K562 (cell line): ENCODE measurements around the gene OR13G1. TPM values are rescaled to one million over a fixed set of nuclear protein-coding genes. Genes with fewer than 3 reads are reported as not detected.

Experiments used
- ATAC-seq: fragments of 200-7000 bp; cut with Tn5 transposase; 3 replicates; pipeline ENCODE4 v1.9.1; 2020; ENCODE audit warnings: moderate library complexity
- BruUV-seq: library from RNA; stranded (reverse); fragments of 400-500 nt; replicated peaks from 2 replicates; lab custom pipeline; 2021; lab: Mats Ljungman, UMichigan
- CTCF ChIA-PET: fragments of 300-600 bp; formaldehyde crosslinking; extraction: SDS; loops from one replicate; lab custom pipeline; 2021; ENCODE audit warnings: low intra/inter-chr PET ratio; lab: Yijun Ruan, JAX
- POLR2A ChIA-PET: fragments of 300-600, 350-650 bp; sonication (Branson Sonifier 250); formaldehyde crosslinking; extraction: SDS; loops from one replicate; lab custom pipeline; 2021; ENCODE audit warnings: antibody characterized with exemption, inconsistent platforms; lab: Yijun Ruan, JAX
- DNase-seq, 4 experiments: peaks; one replicate each; pipeline versions ENCODE4 v3.0.0 to v3.0.0-alpha.2; 2011 to 2018; ENCODE audit warnings: low spot score in 3 of 4, mixed read lengths in 3 of 4; ENCODE audit errors: extremely low read depth in 1 of 4
- FAIRE-seq: peaks from 2 replicates; lab custom pipeline; 2011; peaks lifted over from hg19 to GRCh38; lab: Jason Lieb, UNC
- H2AFZ ChIP-seq: 2 replicates; pipeline ENCODE4 v1.6.0; 2011; ENCODE audit warnings: low read depth, low read length, control low read depth, inconsistent platforms
- H3K27ac ChIP-seq: fragments of 200-600 bp; 3 replicates; pipeline ENCODE4 v1.8.0; 2011; ENCODE audit warnings: low read depth, mild to moderate bottlenecking, control low read depth, inconsistent platforms, low read length, moderate library complexity, mixed read lengths; ENCODE audit errors: extremely low read depth
- H3K27me3 ChIP-seq, 2 experiments: fragments of 300-600 bp in 1 of 2; 2 replicates in 1 of 2; 3 replicates in 1 of 2; pipeline versions ENCODE4 v1.6.0 to v1.8.0; 2011; ENCODE audit warnings: inconsistent platforms in 2 of 2, low read length in 2 of 2, mild to moderate bottlenecking in 1 of 2, mixed read lengths in 1 of 2, moderate library complexity in 1 of 2; ENCODE audit not compliant: control insufficient read depth in 2 of 2, insufficient read depth in 2 of 2
- H3K36me3 ChIP-seq: fragments of 300-600 bp; 3 replicates; pipeline ENCODE4 v1.8.0; 2011; ENCODE audit warnings: mild to moderate bottlenecking, low read length, inconsistent platforms; ENCODE audit not compliant: control insufficient read depth, insufficient read depth
- H3K4me1 ChIP-seq, 2 experiments: fragments of 200-600 bp in 1 of 2; replicated peaks in 1 of 2; 2 replicates in 1 of 2; 3 replicates in 1 of 2; pipeline versions ENCODE4 v1.5.1 to v1.8.0; 2011; ENCODE audit warnings: inconsistent platforms in 2 of 2, low read length in 2 of 2, mild to moderate bottlenecking in 1 of 2, mixed read lengths in 1 of 2, moderate library complexity in 1 of 2; ENCODE audit not compliant: control insufficient read depth in 2 of 2, insufficient read depth in 2 of 2
- H3K4me2 ChIP-seq: 2 replicates; pipeline ENCODE4 v1.6.1; 2011; ENCODE audit warnings: low read length, control low read depth, inconsistent platforms, mixed read lengths; ENCODE audit not compliant: insufficient read depth
- H3K4me3 ChIP-seq: fragments of 200-600 bp; sonication (generic), shearing (Covaris generic); 2 replicates; pipeline ENCODE4 v1.5.1; 2016; ENCODE audit warnings: control low read depth, inconsistent platforms
- H3K79me2 ChIP-seq: fragments of 200-600 bp; 3 replicates; pipeline ENCODE4 v1.8.0; 2011; ENCODE audit warnings: low read length, inconsistent platforms; ENCODE audit not compliant: control insufficient read depth, insufficient read depth
- H3K9ac ChIP-seq, 2 experiments: 2 replicates each; pipeline versions ENCODE4 v1.6.0 to v1.6.1; 2011; ENCODE audit warnings: low read depth in 2 of 2, low read length in 2 of 2, control low read depth in 1 of 2, inconsistent platforms in 1 of 2, mild to moderate bottlenecking in 1 of 2, mixed read lengths in 1 of 2; ENCODE audit not compliant: insufficient read depth in 1 of 2
- H3K9me1 ChIP-seq: one replicate; pipeline ENCODE4 v1.6.0; 2011; ENCODE audit warnings: inconsistent platforms, mild to moderate bottlenecking, low read length, moderate library complexity; ENCODE audit not compliant: control insufficient read depth, insufficient read depth
- H3K9me3 ChIP-seq: replicated peaks from 2 replicates; pipeline ENCODE4 v1.5.1; 2011; ENCODE audit warnings: low read depth, low read length, inconsistent platforms; ENCODE audit not compliant: control insufficient read depth, insufficient read depth
- H4K20me1 ChIP-seq: replicated peaks from 2 replicates; pipeline ENCODE4 v1.6.1; 2011; ENCODE audit warnings: low read length, inconsistent platforms, mixed read lengths; ENCODE audit not compliant: control insufficient read depth, insufficient read depth
- ADNP ChIP-seq: fragments of 200-800 bp; sonication (Bioruptor generic); IDR thresholded peaks from 2 replicates; pipeline ENCODE4 v1.6.1; 2016; ENCODE audit warnings: missing genetic modification characterization, missing compliant biosample characterization
- C11orf30 ChIP-seq: fragments of 450-650 bp; IDR thresholded peaks from 2 replicates; pipeline ENCODE4 v1.6.1; 2016; ENCODE audit warnings: low read depth, mild to moderate bottlenecking
- DDX20 ChIP-seq: fragments of 450-650 bp; IDR thresholded peaks from 2 replicates; pipeline ENCODE4 v1.6.1; 2016; ENCODE audit warnings: missing genetic modification characterization, low read depth, mild to moderate bottlenecking, missing compliant biosample characterization, moderate library complexity
- RBM15 ChIP-seq: fragments of 200-400 bp; formaldehyde crosslinking; IDR thresholded peaks from 2 replicates; pipeline ENCODE4 v1.6.1; 2018; ENCODE audit warnings: mild to moderate bottlenecking, low read length, moderate library complexity; ENCODE audit not compliant: insufficient read depth
- TEAD2 ChIP-seq: fragments of 450-650 bp; IDR thresholded peaks from 2 replicates; pipeline ENCODE4 v1.6.1; 2016; ENCODE audit warnings: missing genetic modification characterization, control low read depth, missing compliant biosample characterization
- ZBTB12 ChIP-seq: fragments of 250-450 bp; sonication (Bioruptor Pico); IDR thresholded peaks from 2 replicates; pipeline ENCODE4 v1.4.0; 2020
- ZC3H8 ChIP-seq: fragments of 450-650 bp; IDR thresholded peaks from 2 replicates; pipeline ENCODE4 v1.6.1; 2017
- ZNF133 ChIP-seq: fragments of 250-450 bp; sonication (Bioruptor Pico); IDR thresholded peaks from 2 replicates; pipeline ENCODE4 v1.4.0; 2020; ENCODE audit warnings: mild to moderate bottlenecking
- ZNF212 ChIP-seq: fragments of 450-650 bp; formaldehyde crosslinking; IDR thresholded peaks from 2 replicates; pipeline ENCODE4 v1.4.0; 2020; ENCODE audit warnings: mild to moderate bottlenecking
- WGBS: fragments of 100-300 bp; shearing (Covaris generic); methylation state at CpG from one replicate; pipeline ENCODE4 v1.1.6; 2016; ENCODE audit warnings: low coverage, mixed read lengths; ENCODE audit not compliant: insufficient coverage; ENCODE audit errors: missing lambda C conversion rate; 5-methylcytosine and 5-hydroxymethylcytosine counted together
- in situ Hi-C: fragments of 300-500 bp; cut with MboI; formaldehyde crosslinking; loops from 4 replicates; pipeline ENCODE4 v1.15.0; 2018; ENCODE audit warnings: inconsistent platforms, mixed read lengths
- intact Hi-C: fragments of 100-400 bp; cut with micrococcal nuclease; formaldehyde crosslinking; loops from 2 replicates; pipeline ENCODE4 v1.14.2; 2022
- polyA plus RNA-seq, 8 experiments: library from polyadenylated mRNA; depleted of rRNA in 4 of 8; stranded (reverse) in 5 of 8; unstranded in 3 of 8; fragments of >200 nt; fragmentation: Nextera tagmentation in 2 of 8; fragmentation: Illumina TruSeq in 1 of 8; extraction: Ambion mirVana in 2 of 8; extraction: Trizol in 1 of 8; gene quantifications; 2 replicates each; pipeline versions ENCODE4 v1.2.1 to v1.2.3, GENCODE V29; 2011 to 2014; ENCODE audit warnings: inconsistent platforms in 1 of 8, missing spikeins in 1 of 8
- total RNA-seq, 7 experiments: library from RNA; depleted of rRNA in 6 of 7; stranded (reverse); fragments of >200 nt in 6 of 7; fragmentation: Illumina TruSeq in 2 of 7; extraction: Trizol in 2 of 7; gene quantifications; 2 replicates each; pipeline versions ENCODE4 v1.2.1 to v1.2.3, GENCODE V29; 2011 to 2021; ENCODE audit warnings: low replicate concordance in 1 of 7
- TF ChIP-seq, protein P1 (sequence below), 2 experiments: fragments of 450-650 bp; formaldehyde crosslinking in 1 of 2; IDR thresholded peaks; 2 replicates each; pipeline versions ENCODE4 v1.4.0 to v1.6.1; 2014 to 2020; ENCODE audit warnings: mild to moderate bottlenecking in 2 of 2, borderline replicate concordance in 1 of 2, low read depth in 1 of 2

Gene OR13G1
- total and polyA plus RNA-seq, 9 of the 15 experiments (the other 6 are each of a cell fraction or from before 2014, with no cell fraction given): not detected

DNA sequence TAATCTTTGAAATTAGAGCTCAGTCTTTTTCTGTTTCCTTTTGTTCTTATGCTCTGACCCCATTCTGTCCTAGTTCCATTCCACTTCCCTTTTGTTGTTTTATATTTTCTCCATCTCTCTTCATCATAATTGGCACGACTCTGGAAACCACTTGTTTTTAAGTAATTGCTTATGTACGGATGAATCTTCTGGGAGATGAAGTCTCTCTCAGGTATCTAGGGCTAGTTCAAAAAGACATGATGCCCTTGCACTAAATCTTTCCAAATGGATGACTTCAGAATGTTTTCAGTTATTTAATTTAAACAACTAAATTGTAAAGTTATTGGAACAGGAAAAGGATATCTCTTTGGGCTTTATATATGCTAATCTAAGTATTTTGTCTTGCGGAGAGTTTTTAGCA, 37.0 kb upstream of the OR13G1 start, which contains the start of gene OR6F1:
TSS of gene OR6F1 (minus strand) at position 101 of the 400 bp plus-strand sequence. CDS start 3,891 bp downstream, outside the sequence.
- in situ Hi-C loops: no loop called here
- Histone ChIP-seq H3K36me3 (no peaks in the 10 kb centered on the region), H3K27ac (no peak within 1 kb of the TSS), H3K4me1 (no peaks in the 10 kb centered on the region), H3K4me3 (no peak within 1 kb of the TSS), H3K4me2 (no peak within 1 kb of the TSS), H4K20me1 (no peaks in the 10 kb centered on the region), H3K79me2 (no peaks in the 10 kb centered on the region), H2AFZ (no peak within 1 kb of the TSS), H3K9me3 (peaks cover 7% of the 10 kb centered on the region; the same call in 1 of the 2 replicates), H3K9ac (no peak within 1 kb of the TSS), H3K9me1 (no peaks in the 10 kb centered on the region), H3K27me3 (no peaks in the 10 kb centered on the region)
- DNase-seq: no peak
- no peak for FAIRE-seq
- intact Hi-C loops: no loop called here
- ChIA-PET POLR2A (no interaction called here), CTCF (no interaction called here)
- BruUV-seq: no TSS peak
- 2% methylated on average over 3 of the region's 3 CpGs for WGBS
- no peak for ATAC-seq
- TF ChIP-seq, protein P1, sequence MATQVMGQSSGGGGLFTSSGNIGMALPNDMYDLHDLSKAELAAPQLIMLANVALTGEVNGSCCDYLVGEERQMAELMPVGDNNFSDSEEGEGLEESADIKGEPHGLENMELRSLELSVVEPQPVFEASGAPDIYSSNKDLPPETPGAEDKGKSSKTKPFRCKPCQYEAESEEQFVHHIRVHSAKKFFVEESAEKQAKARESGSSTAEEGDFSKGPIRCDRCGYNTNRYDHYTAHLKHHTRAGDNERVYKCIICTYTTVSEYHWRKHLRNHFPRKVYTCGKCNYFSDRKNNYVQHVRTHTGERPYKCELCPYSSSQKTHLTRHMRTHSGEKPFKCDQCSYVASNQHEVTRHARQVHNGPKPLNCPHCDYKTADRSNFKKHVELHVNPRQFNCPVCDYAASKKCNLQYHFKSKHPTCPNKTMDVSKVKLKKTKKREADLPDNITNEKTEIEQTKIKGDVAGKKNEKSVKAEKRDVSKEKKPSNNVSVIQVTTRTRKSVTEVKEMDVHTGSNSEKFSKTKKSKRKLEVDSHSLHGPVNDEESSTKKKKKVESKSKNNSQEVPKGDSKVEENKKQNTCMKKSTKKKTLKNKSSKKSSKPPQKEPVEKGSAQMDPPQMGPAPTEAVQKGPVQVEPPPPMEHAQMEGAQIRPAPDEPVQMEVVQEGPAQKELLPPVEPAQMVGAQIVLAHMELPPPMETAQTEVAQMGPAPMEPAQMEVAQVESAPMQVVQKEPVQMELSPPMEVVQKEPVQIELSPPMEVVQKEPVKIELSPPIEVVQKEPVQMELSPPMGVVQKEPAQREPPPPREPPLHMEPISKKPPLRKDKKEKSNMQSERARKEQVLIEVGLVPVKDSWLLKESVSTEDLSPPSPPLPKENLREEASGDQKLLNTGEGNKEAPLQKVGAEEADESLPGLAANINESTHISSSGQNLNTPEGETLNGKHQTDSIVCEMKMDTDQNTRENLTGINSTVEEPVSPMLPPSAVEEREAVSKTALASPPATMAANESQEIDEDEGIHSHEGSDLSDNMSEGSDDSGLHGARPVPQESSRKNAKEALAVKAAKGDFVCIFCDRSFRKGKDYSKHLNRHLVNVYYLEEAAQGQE (IDR thresholded peaks at IDR 0.05; ENCODE audit: borderline replicate concordance): no peak
- TF ChIP-seq, protein P1 (CRISPR knock-in tag; IDR thresholded peaks at IDR 0.05; ENCODE audit: low read depth): no peak
- TF ChIP-seq ZNF212 (CRISPR knock-in tag) (no peak), C11orf30 (no peak), ZBTB12 (no peak), RBM15 (no peak), ADNP (no peak), ZNF133 (no peak), TEAD2 (tag) (no peak), ZC3H8 (no peak), DDX20 (tag) (no peak)
